ENCODE data around the gene BMP6. TPM values are rescaled to one million over a fixed set of nuclear protein-coding genes. Genes with fewer than 3 reads are reported as not detected.

Gene BMP6
- total and polyA plus RNA-seq, 12 donors: 0.59 to 4.1 (median 2.6) TPM

- Histone ChIP-seq H3K4me1 (no peaks in the 10 kb centered on the region), H3K4me3 (no peak overlapping the region), H3K27me3 (peaks cover 0 to 16% (median 4%) of the 10 kb centered on the region in 7 donors), H3K27ac (no peak overlapping the region), H3K36me3 (no peaks in the 10 kb centered on the region), H3K9me3 (no peaks in the 10 kb centered on the region)
- ATAC-seq: no peak
- no peak for DNase-seq
- 90 to 93% methylated on average over 2 of the region's 2 CpGs for WGBS, 2 donors
- TF ChIP-seq, protein P1, sequence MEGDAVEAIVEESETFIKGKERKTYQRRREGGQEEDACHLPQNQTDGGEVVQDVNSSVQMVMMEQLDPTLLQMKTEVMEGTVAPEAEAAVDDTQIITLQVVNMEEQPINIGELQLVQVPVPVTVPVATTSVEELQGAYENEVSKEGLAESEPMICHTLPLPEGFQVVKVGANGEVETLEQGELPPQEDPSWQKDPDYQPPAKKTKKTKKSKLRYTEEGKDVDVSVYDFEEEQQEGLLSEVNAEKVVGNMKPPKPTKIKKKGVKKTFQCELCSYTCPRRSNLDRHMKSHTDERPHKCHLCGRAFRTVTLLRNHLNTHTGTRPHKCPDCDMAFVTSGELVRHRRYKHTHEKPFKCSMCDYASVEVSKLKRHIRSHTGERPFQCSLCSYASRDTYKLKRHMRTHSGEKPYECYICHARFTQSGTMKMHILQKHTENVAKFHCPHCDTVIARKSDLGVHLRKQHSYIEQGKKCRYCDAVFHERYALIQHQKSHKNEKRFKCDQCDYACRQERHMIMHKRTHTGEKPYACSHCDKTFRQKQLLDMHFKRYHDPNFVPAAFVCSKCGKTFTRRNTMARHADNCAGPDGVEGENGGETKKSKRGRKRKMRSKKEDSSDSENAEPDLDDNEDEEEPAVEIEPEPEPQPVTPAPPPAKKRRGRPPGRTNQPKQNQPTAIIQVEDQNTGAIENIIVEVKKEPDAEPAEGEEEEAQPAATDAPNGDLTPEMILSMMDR (IDR thresholded peaks at IDR 0.05): no peak
- intact Hi-C loops (cut with DNase I): no loop called here
Observed at GRCh38 chr6:7776509-7776908, 50.6 kb downstream of the BMP6 start.

- no peaks in the 10 kb centered on the region for H3K36me3 ChIP-seq
- whole genome bisulfite sequencing, 2 donors: 74 to 85% methylated on average over 4 of the region's 4 CpGs
- peaks cover 0 to 16% (median 4%) of the 10 kb centered on the region in 7 donors for H3K27me3 ChIP-seq
- TF ChIP-seq, protein P1 (IDR thresholded peaks at IDR 0.05): no peak
- DNase-seq (no peak), ATAC-seq (no peak)
- no peaks in the 10 kb centered on the region for H3K9me3 ChIP-seq
- intact Hi-C loops (cut with DNase I): no loop called here
- no peaks in the 10 kb centered on the region for H3K4me1 ChIP-seq
- H3K27ac ChIP-seq: no peak overlapping the region
- no peak overlapping the region for H3K4me3 ChIP-seq
Observed at GRCh38 chr6:7777074-7777473, 51.2 kb downstream of the BMP6 start.

- ATAC-seq (no peak), DNase-seq (no peak)
- 79 to 93% methylated on average over 6 of the region's 6 CpGs for WGBS, 2 donors
- no peaks in the 10 kb centered on the region for H3K9me3 ChIP-seq
- no peak overlapping the region for H3K4me3 ChIP-seq
- no peaks in the 10 kb centered on the region for H3K36me3 ChIP-seq
- intact Hi-C loops (cut with DNase I): no loop called here
- no peak overlapping the region for H3K27ac ChIP-seq
- TF ChIP-seq, protein P1 (IDR thresholded peaks at IDR 0.05): no peak
- peaks cover 0 to 9% (median 3%) of the 10 kb centered on the region in 7 donors for H3K27me3 ChIP-seq
- peaks cover 0 to 21% (median 4%) of the 10 kb centered on the region in 9 donors for H3K4me1 ChIP-seq
Observed at GRCh38 chr6:7781240-7781639, 55.3 kb downstream of the BMP6 start.

- DNase-seq (no peak), ATAC-seq (no peak)
- H3K4me1 ChIP-seq: peaks cover 0 to 36% (median 8%) of the 10 kb centered on the region in 9 donors
- TF ChIP-seq, protein P1 (IDR thresholded peaks at IDR 0.05): no peak
- 61 to 81% methylated on average over 6 of the region's 6 CpGs for WGBS, 2 donors
- H3K27me3 ChIP-seq: no peaks in the 10 kb centered on the region
- no peak overlapping the region for H3K27ac ChIP-seq
- intact Hi-C loops (cut with DNase I): no loop called here
- no peaks in the 10 kb centered on the region for H3K36me3 ChIP-seq
- no peak overlapping the region for H3K4me3 ChIP-seq
- H3K9me3 ChIP-seq: no peaks in the 10 kb centered on the region
Observed at GRCh38 chr6:7784248-7784647, 58.3 kb downstream of the BMP6 start.

Measured in heart right ventricle (tissue), 16 donors.